Body of pancreas (tissue), 4 donors: ENCODE results near the gene LMO1.

Experiments
- CTCF ChIP-seq, 7 experiments: fragments of 450-650 bp in 4 of 7; fragments of 200-600 bp in 3 of 7; sonication (generic) in 3 of 7; IDR thresholded peaks; one replicate each; pipeline ENCODE4 v1.5.1; 2016 to 2019; ENCODE audit warnings: antibody characterized with exemption in 7 of 7
- POLR2A ChIP-seq, 3 donors: fragments of 450-650 bp; IDR thresholded peaks; one replicate each; pipeline ENCODE4 v1.6.1; 2016; ENCODE audit warnings: antibody characterized with exemption in 3 of 3, mild to moderate bottlenecking in 2 of 3

GRCh38 chr11:8199676-8200075 is 64.0 kb downstream of the LMO1 start:
- no peak for TF ChIP-seq POLR2A (IDR thresholded peaks at IDR 0.05)
- no peak for TF ChIP-seq CTCF (IDR thresholded peaks at IDR 0.05)
